Pancreas (tissue), 10 donors: ENCODE data around the gene EFCAB13. TPM values are rescaled to one million over a fixed set of nuclear protein-coding genes. Genes with fewer than 3 reads are reported as not detected.
A peak's percentile ranks its signal among the peaks of the same experiment; 100 is the strongest.

Experiments used
- ATAC-seq, 4 donors: fragments of 200-7000 bp; cut with Tn5 transposase; one replicate each; pipeline versions ENCODE4 v1.8.0 to v1.9.1; 2020; ENCODE audit warnings: mild to moderate bottlenecking in 4 of 4, moderate library complexity in 4 of 4
- DNase-seq, 6 donors: peaks; one replicate each; pipeline ENCODE4 v3.0.0-alpha.2; 2020
- FAIRE-seq: peaks from 2 replicates; lab custom pipeline; 2012; peaks lifted over from hg19 to GRCh38; lab: Jason Lieb, UNC
- H3K27ac ChIP-seq, 4 donors: fragments of 200-600 bp; sonication (generic); 1 replicate in 3 of 4; 2 replicates in 1 of 4; pipeline versions ENCODE4 v1.5.0 to v1.8.0; 2020
- H3K27me3 ChIP-seq, 4 donors: fragments of 200-600 bp; one replicate each; pipeline ENCODE4 v1.8.0; 2021
- H3K36me3 ChIP-seq, 3 donors: fragments of 200-600 bp; sonication (generic) in 1 of 3; one replicate each; pipeline versions ENCODE4 v1.5.0 to v1.8.0; 2020 to 2021
- H3K4me1 ChIP-seq, 3 donors: fragments of 200-600 bp; one replicate each; pipeline ENCODE4 v1.8.0; 2021
- H3K4me3 ChIP-seq, 4 donors: fragments of 200-600 bp; sonication (generic) in 2 of 4; one replicate each; pipeline versions ENCODE4 v1.5.0 to v1.8.0; 2020 to 2021
- H3K9me3 ChIP-seq, 4 donors: fragments of 200-600 bp; one replicate each; pipeline ENCODE4 v1.8.0; 2021
- WGBS, 2 donors: extraction: QIAGEN DNeasy Blood & Tissue Kit; methylation state at CpG; one replicate each; pipeline ENCODE4 v1.1.7; 2013; 5-methylcytosine and 5-hydroxymethylcytosine counted together
- intact Hi-C, 3 donors: fragments of 100-400 bp; cut with DNase I; formaldehyde crosslinking; loops; one replicate each; pipeline versions ENCODE4 v1.11.1 to v1.14.2; 2022
- polyA plus RNA-seq, 2 donors: library from polyadenylated mRNA; stranded (reverse); fragments of 200-250 nt; gene quantifications; one replicate each; pipeline ENCODE4 v1.2.3, GENCODE V29; 2013
- total RNA-seq, 6 donors: library from RNA; stranded (reverse); fragmentation: NEBNext Ultra II Directional in 4 of 6; extraction: Animal tissue kit (Norgen Biotek cat#: 25700) in 4 of 6; gene quantifications; one replicate each; pipeline versions ENCODE4 v1.2.1 to v1.2.4, GENCODE V29; 2021 to 2023
- TF ChIP-seq, protein P1 (sequence below), 4 donors: fragments of 200-600 bp; sonication (generic) in 3 of 4; IDR thresholded peaks; one replicate each; pipeline versions ENCODE4 v1.5.0 to v1.8.0; 2021; ENCODE audit warnings: antibody characterized with exemption in 4 of 4
- donor health status: healthy with polysubstance abuse.
- donor health status: DM: no; HTN: no; CAD: no; lungs with moderate emphysema.
- donor health status: DM: no; HTN: no; CAD: no.
- donor health status: control.
- donor health status: control.
- donor health status: Bipolar disorder and iron deficiency.
- donor health status: DM: yes; HTN: yes; CAD: no.
- donor health status: DM: no; HTN: no; CAD: no.
- donor health status: DM: no; HTN: no; CAD: no.
- donor health status: DM: yes; HTN: yes; CAD: no.

Gene EFCAB13
- total and polyA plus RNA-seq, 8 donors, result 0.46 to 6.7 (median 1.9) TPM

- no peak for ATAC-seq
- Histone ChIP-seq H3K27ac (no peak overlapping the region), H3K9me3 (no peaks in the 10 kb centered on the region), H3K27me3 (no peaks in the 10 kb centered on the region), H3K36me3 (no peaks in the 10 kb centered on the region), H3K4me1 (peaks cover 0 to 4% (median 0%) of the 10 kb centered on the region in 3 donors), H3K4me3 (no peak overlapping the region)
- TF ChIP-seq, protein P1, sequence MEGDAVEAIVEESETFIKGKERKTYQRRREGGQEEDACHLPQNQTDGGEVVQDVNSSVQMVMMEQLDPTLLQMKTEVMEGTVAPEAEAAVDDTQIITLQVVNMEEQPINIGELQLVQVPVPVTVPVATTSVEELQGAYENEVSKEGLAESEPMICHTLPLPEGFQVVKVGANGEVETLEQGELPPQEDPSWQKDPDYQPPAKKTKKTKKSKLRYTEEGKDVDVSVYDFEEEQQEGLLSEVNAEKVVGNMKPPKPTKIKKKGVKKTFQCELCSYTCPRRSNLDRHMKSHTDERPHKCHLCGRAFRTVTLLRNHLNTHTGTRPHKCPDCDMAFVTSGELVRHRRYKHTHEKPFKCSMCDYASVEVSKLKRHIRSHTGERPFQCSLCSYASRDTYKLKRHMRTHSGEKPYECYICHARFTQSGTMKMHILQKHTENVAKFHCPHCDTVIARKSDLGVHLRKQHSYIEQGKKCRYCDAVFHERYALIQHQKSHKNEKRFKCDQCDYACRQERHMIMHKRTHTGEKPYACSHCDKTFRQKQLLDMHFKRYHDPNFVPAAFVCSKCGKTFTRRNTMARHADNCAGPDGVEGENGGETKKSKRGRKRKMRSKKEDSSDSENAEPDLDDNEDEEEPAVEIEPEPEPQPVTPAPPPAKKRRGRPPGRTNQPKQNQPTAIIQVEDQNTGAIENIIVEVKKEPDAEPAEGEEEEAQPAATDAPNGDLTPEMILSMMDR (IDR thresholded peaks at IDR 0.05), result no peak
- intact Hi-C loops, result no loop called here
- DNase-seq, result no peak
- WGBS, 2 donors, result 77 to 87% methylated on average over 5 of the region's 5 CpGs
- no peak for FAIRE-seq
Observed at GRCh38 chr17:47320879-47321502, 2.8 kb upstream of the EFCAB13 start.

- Histone ChIP-seq H3K36me3 (no peaks in the 10 kb centered on the region), H3K4me1 (peaks cover 0 to 4% (median 0%) of the 10 kb centered on the region in 3 donors), H3K27ac (peak overlapping the region; percentile 76 to 91 (median 84)), H3K4me3 (peak overlapping the region; percentile 47 to 69 (median 53)), H3K27me3 (no peaks in the 10 kb centered on the region), H3K9me3 (no peaks in the 10 kb centered on the region)
- intact Hi-C loops, result no loop called here
- DNase-seq (peak; percentile 21 to 65 (median 52)), FAIRE-seq (no peak), ATAC-seq (peak; percentile 54 to 67 (median 66))
- WGBS, 2 donors, result 13 to 24% methylated on average over 28 of the region's 28 CpGs
- TF ChIP-seq, protein P1 (IDR thresholded peaks at IDR 0.05), result no peak
Observed at GRCh38 chr17:47324224-47325020, 667 bp downstream of the EFCAB13 start.

DNA sequence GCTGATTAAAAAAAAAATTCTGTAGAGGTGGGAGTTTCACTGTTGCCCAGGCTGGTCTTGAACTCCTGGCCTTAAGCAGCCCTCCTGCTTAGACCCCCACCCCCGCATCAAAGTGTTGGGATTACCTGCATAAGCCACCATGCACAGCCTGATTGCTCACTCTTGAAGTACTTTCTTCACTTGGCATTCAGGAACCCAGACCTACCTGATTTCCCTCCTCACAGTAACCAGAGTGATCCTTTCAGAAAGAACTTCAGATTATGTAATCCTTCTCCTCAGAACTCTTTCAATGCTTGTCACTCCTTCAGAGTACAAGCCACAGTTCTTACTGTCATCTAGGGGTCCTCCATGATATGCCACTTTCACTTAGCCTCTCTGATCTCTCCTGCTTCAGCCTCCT lies 1.4 kb downstream of the EFCAB13 start:
- no peak for FAIRE-seq
- TF ChIP-seq, protein P1 (IDR thresholded peaks at IDR 0.05), result no peak
- no peaks in the 10 kb centered on the region for H3K36me3 ChIP-seq
- intact Hi-C loops, result no loop called here
- WGBS, 2 donors, result 95 to 100% methylated on average over 1 of the region's 1 CpG
- H3K9me3 ChIP-seq, result no peaks in the 10 kb centered on the region
- ATAC-seq, result no peak
- peaks cover 0 to 4% (median 0%) of the 10 kb centered on the region in 3 donors for H3K4me1 ChIP-seq
- no peak for DNase-seq
- no peak overlapping the region for H3K27ac ChIP-seq
- no peaks in the 10 kb centered on the region for H3K27me3 ChIP-seq
- H3K4me3 ChIP-seq, result no peak overlapping the region

DNA sequence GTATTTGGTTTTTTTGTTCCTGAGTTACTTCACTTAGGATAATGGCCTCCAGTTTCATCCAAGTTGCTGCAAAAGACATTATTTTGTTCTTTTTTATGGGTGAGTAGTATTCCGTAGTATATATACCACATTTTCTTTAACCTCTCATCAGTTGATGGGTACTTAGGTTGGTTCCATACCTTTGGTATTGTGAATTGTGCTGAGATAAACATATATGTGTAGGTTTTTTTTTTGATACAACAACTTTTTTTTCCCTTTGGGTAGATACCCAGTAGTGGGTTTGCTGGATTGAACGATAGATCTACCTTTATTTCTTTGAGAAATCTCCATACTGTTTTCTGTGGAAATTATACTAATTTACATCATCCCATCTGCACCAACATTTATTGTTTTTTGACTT lies 6.8 kb downstream of the EFCAB13 start:
- no peak overlapping the region for H3K27ac ChIP-seq
- intact Hi-C loops, result no loop called here
- H3K9me3 ChIP-seq, result no peaks in the 10 kb centered on the region
- 96 to 100% methylated on average over 2 of the region's 2 CpGs for whole genome bisulfite sequencing, 2 donors
- FAIRE-seq (no peak), DNase-seq (no peak), ATAC-seq (no peak)
- H3K36me3 ChIP-seq, result no peaks in the 10 kb centered on the region
- no peak overlapping the region for H3K4me3 ChIP-seq
- TF ChIP-seq, protein P1 (IDR thresholded peaks at IDR 0.05), result no peak
- no peaks in the 10 kb centered on the region for H3K27me3 ChIP-seq
- H3K4me1 ChIP-seq, result no peaks in the 10 kb centered on the region

- Histone ChIP-seq H3K4me3 (no peak overlapping the region), H3K4me1 (no peaks in the 10 kb centered on the region), H3K27ac (no peak overlapping the region), H3K27me3 (no peaks in the 10 kb centered on the region), H3K36me3 (no peaks in the 10 kb centered on the region), H3K9me3 (no peaks in the 10 kb centered on the region)
- FAIRE-seq (no peak), DNase-seq (no peak), ATAC-seq (no peak)
- intact Hi-C loops, result no loop called here
- TF ChIP-seq, protein P1 (IDR thresholded peaks at IDR 0.05), result no peak
Observed at GRCh38 chr17:47332287-47332686, 8.5 kb downstream of the EFCAB13 start.
